CD4-positive, CD25-positive, alpha-beta regulatory T cell (primary cell): Measurements from ENCODE around the gene WDR93. TPM values are rescaled to one million over a fixed set of nuclear protein-coding genes. Genes with fewer than 3 reads are reported as not detected.
"Not testable (repeated sequence)": the region's sequence is repeated elsewhere in the genome, so short reads cannot be mapped to it uniquely, and the experiment has no call there.

Experiments used
- ATAC-seq, 2 donors: fragments of 150-1000 bp; cut with Tn5 transposase; one replicate each; pipeline ENCODE4 v1.10.0; 2021; ENCODE audit warnings: low read depth in 2 of 2, moderate number of reproducible peaks in 2 of 2, moderate library complexity in 1 of 2
- DNase-seq, 3 donors: peaks; one replicate each; pipeline versions ENCODE4 v3.0.0 to v3.0.0-alpha.2; 2012 to 2022; ENCODE audit warnings: mixed read lengths in 1 of 3
- H3K27ac ChIP-seq: one replicate; pipeline ENCODE4 v1.7.0; 2013; ENCODE audit warnings: mild to moderate bottlenecking, low read length; ENCODE audit not compliant: insufficient read depth, poor library complexity, severe bottlenecking
- H3K27me3 ChIP-seq: one replicate; pipeline ENCODE4 v1.7.0; 2013; ENCODE audit warnings: low read length; ENCODE audit not compliant: control insufficient read depth, insufficient read depth
- H3K36me3 ChIP-seq: one replicate; pipeline ENCODE4 v1.7.0; 2013; ENCODE audit warnings: mild to moderate bottlenecking, low read length, moderate library complexity; ENCODE audit not compliant: control insufficient read depth, insufficient read depth
- H3K4me1 ChIP-seq: 2 replicates; pipeline ENCODE4 v1.7.0; 2013; ENCODE audit warnings: mild to moderate bottlenecking, low read length; ENCODE audit not compliant: insufficient read depth, control insufficient read depth, poor library complexity, severe bottlenecking
- H3K4me3 ChIP-seq: one replicate; pipeline ENCODE4 v1.7.0; 2013; ENCODE audit warnings: low read depth, mild to moderate bottlenecking, low read length, moderate library complexity
- H3K9me3 ChIP-seq, 2 experiments: 1 replicate in 1 of 2; 2 replicates in 1 of 2; pipeline ENCODE4 v1.7.0; 2013; ENCODE audit warnings: low read length in 2 of 2, mild to moderate bottlenecking in 1 of 2, moderate library complexity in 1 of 2; ENCODE audit not compliant: control insufficient read depth in 2 of 2
- H3K27ac Mint-ChIP-seq, 3 donors: one replicate each; pipeline ENCODE4 v1.8.0; 2020 to 2022; ENCODE audit warnings: mild to moderate bottlenecking in 3 of 3, mixed read lengths in 3 of 3, moderate library complexity in 2 of 3
- H3K27me3 Mint-ChIP-seq: one replicate; pipeline ENCODE4 v1.8.0; 2022; ENCODE audit warnings: mild to moderate bottlenecking, mixed read lengths
- H3K36me3 Mint-ChIP-seq: one replicate; pipeline ENCODE4 v1.8.0; 2020; ENCODE audit warnings: mixed read lengths
- H3K4me1 Mint-ChIP-seq, 4 donors: one replicate each; pipeline ENCODE4 v1.8.0; 2020 to 2022; ENCODE audit warnings: mixed read lengths in 4 of 4, mild to moderate bottlenecking in 1 of 4
- H3K4me3 Mint-ChIP-seq, 4 donors: one replicate each; pipeline ENCODE4 v1.8.0; 2020 to 2022; ENCODE audit warnings: mild to moderate bottlenecking in 4 of 4, mixed read lengths in 4 of 4, moderate library complexity in 3 of 4
- H3K9me3 Mint-ChIP-seq, 7 donors: one replicate each; pipeline ENCODE4 v1.8.0; 2020 to 2022; ENCODE audit warnings: mixed read lengths in 7 of 7, mild to moderate bottlenecking in 3 of 7, moderate library complexity in 2 of 7
- polyA plus RNA-seq, 4 donors: library from polyadenylated mRNA; unstranded; fragments of 300-500 nt; fragmentation: Illumina TruSeq; gene quantifications; one replicate each; pipeline ENCODE4 v1.2.3, GENCODE V29; 2021
- total RNA-seq: library from RNA; stranded (reverse); gene quantifications from one replicate; pipeline ENCODE4 v1.2.3, GENCODE V29; 2022

WDR93 gene
- total and polyA plus RNA-seq, 5 donors from 2014 or later: not detected

DNA sequence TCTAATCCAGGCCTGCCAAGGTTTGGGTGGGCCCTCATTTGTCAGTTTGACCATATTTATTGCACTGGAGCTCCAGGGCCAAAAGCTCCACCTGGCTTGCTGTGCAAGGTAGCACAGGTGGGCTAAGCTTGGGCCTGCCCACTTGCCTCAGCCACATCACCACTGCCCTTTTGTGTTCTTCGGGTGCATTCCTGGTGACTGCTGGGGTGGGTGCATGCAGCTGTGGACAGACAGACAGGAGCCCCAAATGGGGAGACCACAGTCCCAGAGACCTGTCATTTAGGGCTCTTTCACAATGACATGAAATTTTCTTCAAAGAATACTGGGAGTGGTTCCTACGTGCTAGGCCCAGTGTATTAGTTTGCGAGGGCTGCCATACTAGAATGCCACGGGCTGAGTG is 88.2 kb downstream of the WDR93 start:
- peaks cover 13% of the 10 kb centered on the region for H3K4me1 ChIP-seq
- Mint-ChIP-seq H3K36me3 (no peaks in the 10 kb centered on the region), H3K9me3 (peaks cover 0 to 1% (median 0%) of the 10 kb centered on the region in 7 donors), H3K4me1 (peaks cover 0 to 6% (median 4%) of the 10 kb centered on the region in 4 donors), H3K27me3 (peaks cover 38% of the 10 kb centered on the region), H3K4me3 (peak overlapping the region in 1 of 4 donors; percentile 21), H3K27ac (no peak overlapping the region)
- H3K4me3 ChIP-seq: no peak overlapping the region
- no peak for ATAC-seq
- H3K27me3 ChIP-seq: no peaks in the 10 kb centered on the region
- no peak for DNase-seq
- H3K9me3 ChIP-seq: no peaks in the 10 kb centered on the region
- H3K27ac ChIP-seq: no peak overlapping the region
- H3K36me3 ChIP-seq: no peaks in the 10 kb centered on the region

DNA sequence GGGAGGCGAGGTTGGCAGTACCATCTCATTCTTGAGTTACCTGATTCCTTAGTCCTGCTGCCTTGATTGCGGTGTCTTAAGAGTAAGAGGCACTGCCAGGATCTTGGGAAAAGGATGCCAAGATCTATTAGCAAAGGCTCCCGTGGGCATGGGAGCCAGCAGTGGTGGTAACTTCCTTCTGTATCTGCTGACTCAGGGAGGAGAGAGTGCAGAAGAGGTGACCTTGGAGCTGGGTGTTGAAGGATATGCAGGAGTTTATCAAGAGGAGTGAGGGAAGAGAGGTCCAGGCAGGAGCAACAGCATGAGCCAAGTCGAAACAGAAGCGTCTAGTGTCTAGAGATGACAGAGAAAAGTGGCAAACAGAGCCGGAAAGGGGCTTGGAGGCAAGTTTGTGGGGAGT is 90.0 kb downstream of the WDR93 start:
- ATAC-seq (no peak), DNase-seq (no peak)
- H3K4me3 Mint-ChIP-seq: no peak overlapping the region
- peaks cover 0 to 1% (median 0%) of the 10 kb centered on the region in 7 donors for H3K9me3 Mint-ChIP-seq
- H3K27ac ChIP-seq: no peak overlapping the region
- peaks cover 13% of the 10 kb centered on the region for H3K4me1 ChIP-seq
- H3K36me3 ChIP-seq: no peaks in the 10 kb centered on the region
- H3K27ac Mint-ChIP-seq: no peak overlapping the region
- no peaks in the 10 kb centered on the region for H3K27me3 ChIP-seq
- H3K4me1 Mint-ChIP-seq: peaks cover 0 to 6% (median 4%) of the 10 kb centered on the region in 4 donors
- H3K27me3 Mint-ChIP-seq: peaks cover 23% of the 10 kb centered on the region
- H3K36me3 Mint-ChIP-seq: no peaks in the 10 kb centered on the region
- H3K4me3 ChIP-seq: no peak overlapping the region
- H3K9me3 ChIP-seq: no peaks in the 10 kb centered on the region

DNA sequence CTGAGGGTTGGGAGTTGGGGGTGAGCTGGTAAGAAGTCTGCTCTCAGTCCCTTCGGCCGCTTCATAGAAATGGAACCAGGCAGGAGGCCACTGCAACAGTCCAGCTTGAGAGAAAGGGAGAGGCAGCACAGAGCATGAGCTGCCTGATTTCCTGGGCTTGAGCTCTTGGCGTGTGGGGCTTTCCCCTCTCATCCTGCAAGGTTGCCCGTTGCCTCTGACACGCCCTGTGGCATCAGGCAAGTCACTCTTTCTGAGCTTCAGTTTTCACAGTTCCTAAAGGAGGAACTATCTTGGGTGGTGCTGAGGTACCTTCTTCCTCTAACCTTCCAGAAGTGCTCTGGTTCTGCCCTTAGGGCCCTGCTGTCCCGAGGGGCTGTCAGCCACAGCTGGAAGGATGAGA is 90.4 kb downstream of the WDR93 start:
- H3K4me1 Mint-ChIP-seq: peaks cover 0 to 6% (median 4%) of the 10 kb centered on the region in 4 donors
- peaks cover 22% of the 10 kb centered on the region for H3K27me3 Mint-ChIP-seq
- DNase-seq: peak in 1 of 3 donors; percentile 23
- no peak overlapping the region for H3K27ac Mint-ChIP-seq
- no peak overlapping the region for H3K4me3 Mint-ChIP-seq
- H3K9me3 Mint-ChIP-seq: peaks cover 0 to 1% (median 0%) of the 10 kb centered on the region in 7 donors
- H3K4me1 ChIP-seq: peaks cover 12% of the 10 kb centered on the region
- no peaks in the 10 kb centered on the region for H3K36me3 Mint-ChIP-seq
- no peaks in the 10 kb centered on the region for H3K27me3 ChIP-seq
- H3K36me3 ChIP-seq: no peaks in the 10 kb centered on the region
- ATAC-seq: no peak
- no peak overlapping the region for H3K4me3 ChIP-seq
- H3K27ac ChIP-seq: no peak overlapping the region
- H3K9me3 ChIP-seq: no peaks in the 10 kb centered on the region

DNA sequence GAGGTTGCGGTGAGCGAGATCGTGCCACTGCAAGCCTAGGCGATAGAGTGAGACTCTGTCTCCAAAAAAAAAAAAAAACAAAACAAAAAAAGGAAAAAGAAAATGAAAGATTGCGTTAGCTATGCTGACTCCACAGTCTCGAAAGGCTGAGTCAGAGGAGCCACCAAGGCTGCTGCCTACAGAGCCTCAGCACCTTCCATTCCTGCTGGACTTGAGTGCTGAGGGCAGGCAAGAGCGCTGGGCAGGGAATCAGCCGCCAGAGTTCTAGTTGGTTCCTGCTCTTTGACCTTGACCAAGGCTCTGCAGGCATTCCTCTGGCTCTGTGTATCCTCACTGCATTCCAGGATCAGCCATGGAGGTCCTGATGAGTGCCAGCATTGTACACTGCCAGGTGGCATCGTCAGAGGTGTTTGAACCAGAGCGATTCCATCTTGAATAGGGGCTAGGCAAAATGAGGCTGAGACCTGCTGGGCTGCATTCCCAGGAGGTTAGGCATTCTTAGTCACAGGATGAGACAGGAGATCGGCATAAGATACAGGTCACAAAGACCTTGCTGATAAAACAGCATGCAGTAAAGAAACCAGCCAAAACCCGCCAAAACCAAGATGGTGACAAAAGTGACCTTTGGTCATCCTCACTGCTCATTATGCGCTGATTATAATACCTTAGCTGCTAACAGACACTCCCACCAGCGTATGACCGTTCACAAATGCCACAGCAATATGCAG is 91.4 kb downstream of the WDR93 start:
- H3K4me1 Mint-ChIP-seq: peaks cover 0 to 6% (median 4%) of the 10 kb centered on the region in 4 donors
- no peak overlapping the region for H3K27ac ChIP-seq
- peaks cover 0 to 1% (median 0%) of the 10 kb centered on the region in 7 donors for H3K9me3 Mint-ChIP-seq
- H3K27me3 Mint-ChIP-seq: peaks cover 22% of the 10 kb centered on the region
- ATAC-seq (peak in 1 of 2 donors; percentile 22), DNase-seq (no peak)
- no peaks in the 10 kb centered on the region for H3K36me3 Mint-ChIP-seq
- no peak overlapping the region for H3K4me3 Mint-ChIP-seq
- no peaks in the 10 kb centered on the region for H3K9me3 ChIP-seq
- peaks cover 2% of the 10 kb centered on the region for H3K4me1 ChIP-seq
- no peak overlapping the region for H3K4me3 ChIP-seq
- no peaks in the 10 kb centered on the region for H3K36me3 ChIP-seq
- no peak overlapping the region for H3K27ac Mint-ChIP-seq
- H3K27me3 ChIP-seq: no peaks in the 10 kb centered on the region

DNA sequence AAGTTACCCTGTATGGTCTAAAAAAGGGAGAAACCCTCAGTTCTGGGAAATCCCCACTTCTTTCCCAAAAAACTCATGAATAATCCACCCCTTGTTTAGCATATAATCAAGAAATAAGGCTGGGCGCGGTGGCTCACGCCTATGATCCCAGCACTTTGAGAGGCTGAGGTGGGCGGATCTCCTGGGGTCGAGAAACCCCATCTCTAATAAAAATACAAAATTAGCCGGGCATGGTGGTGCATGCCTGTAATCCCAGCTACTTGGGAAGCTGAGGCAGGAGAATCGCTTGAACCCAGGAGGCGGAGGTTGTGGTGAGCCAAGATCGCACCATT is 92.0 kb downstream of the WDR93 start:
- not testable (repeated sequence) for H3K36me3 ChIP-seq, H3K4me1 Mint-ChIP-seq, H3K4me1 ChIP-seq, H3K36me3 Mint-ChIP-seq, H3K27ac ChIP-seq, H3K9me3 ChIP-seq, H3K4me3 Mint-ChIP-seq, H3K27ac Mint-ChIP-seq, H3K9me3 Mint-ChIP-seq, H3K4me3 ChIP-seq, DNase-seq, ATAC-seq, H3K27me3 ChIP-seq
- peaks cover 18% of the 10 kb centered on the region for H3K27me3 Mint-ChIP-seq

DNA sequence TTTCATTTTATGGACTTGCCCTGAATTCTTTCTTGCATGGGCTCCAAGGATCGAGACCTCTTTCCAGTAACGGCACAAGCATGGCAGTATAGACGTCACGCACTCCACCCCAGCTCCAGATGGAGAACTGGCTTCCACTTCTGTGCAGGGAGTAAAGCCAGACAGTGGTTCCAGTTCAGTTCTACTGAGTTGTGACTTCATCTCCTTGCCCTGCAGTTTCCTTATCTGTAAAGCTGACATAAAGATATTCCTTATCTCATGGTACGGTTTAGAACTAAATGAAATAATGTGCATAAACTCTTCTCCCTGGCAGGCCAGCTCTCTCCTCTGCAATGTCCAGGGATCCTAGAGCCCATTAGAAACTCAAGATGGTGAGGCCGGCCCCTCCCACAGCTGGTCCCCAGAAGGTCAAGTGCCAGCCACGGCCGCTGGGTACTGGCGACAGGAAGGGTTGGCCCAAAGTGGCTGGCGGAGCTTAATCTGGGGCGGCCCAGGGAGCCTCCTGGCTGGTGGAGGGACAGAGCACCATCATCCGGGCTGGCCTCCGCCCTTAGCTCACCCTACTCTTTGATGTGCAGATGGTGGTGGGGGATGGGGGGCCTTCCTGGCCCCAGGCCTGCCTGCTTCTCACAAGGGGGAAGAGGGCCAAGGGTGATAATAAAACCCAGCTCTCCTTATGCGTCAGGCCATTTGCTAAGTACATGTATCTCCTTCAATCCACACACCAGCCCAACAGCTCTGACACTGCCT is 92.7 kb downstream of the WDR93 start:
- no peak for DNase-seq
- Mint-ChIP-seq H3K9me3 (peaks cover 0 to 9% (median 2%) of the 10 kb centered on the region in 7 donors), H3K27me3 (peaks cover 19% of the 10 kb centered on the region), H3K36me3 (peaks cover 3% of the 10 kb centered on the region), H3K4me1 (peaks cover 0 to 6% (median 0%) of the 10 kb centered on the region in 4 donors), H3K27ac (no peak overlapping the region), H3K4me3 (peak overlapping the region in 1 of 4 donors; percentile 14)
- peaks cover 0 to 8% of the 10 kb centered on the region in 2 experiments for H3K9me3 ChIP-seq
- H3K27ac ChIP-seq: no peak overlapping the region
- H3K27me3 ChIP-seq: peaks cover 4% of the 10 kb centered on the region
- ATAC-seq: no peak
- no peaks in the 10 kb centered on the region for H3K4me1 ChIP-seq
- H3K4me3 ChIP-seq: no peak overlapping the region
- H3K36me3 ChIP-seq: no peaks in the 10 kb centered on the region

DNA sequence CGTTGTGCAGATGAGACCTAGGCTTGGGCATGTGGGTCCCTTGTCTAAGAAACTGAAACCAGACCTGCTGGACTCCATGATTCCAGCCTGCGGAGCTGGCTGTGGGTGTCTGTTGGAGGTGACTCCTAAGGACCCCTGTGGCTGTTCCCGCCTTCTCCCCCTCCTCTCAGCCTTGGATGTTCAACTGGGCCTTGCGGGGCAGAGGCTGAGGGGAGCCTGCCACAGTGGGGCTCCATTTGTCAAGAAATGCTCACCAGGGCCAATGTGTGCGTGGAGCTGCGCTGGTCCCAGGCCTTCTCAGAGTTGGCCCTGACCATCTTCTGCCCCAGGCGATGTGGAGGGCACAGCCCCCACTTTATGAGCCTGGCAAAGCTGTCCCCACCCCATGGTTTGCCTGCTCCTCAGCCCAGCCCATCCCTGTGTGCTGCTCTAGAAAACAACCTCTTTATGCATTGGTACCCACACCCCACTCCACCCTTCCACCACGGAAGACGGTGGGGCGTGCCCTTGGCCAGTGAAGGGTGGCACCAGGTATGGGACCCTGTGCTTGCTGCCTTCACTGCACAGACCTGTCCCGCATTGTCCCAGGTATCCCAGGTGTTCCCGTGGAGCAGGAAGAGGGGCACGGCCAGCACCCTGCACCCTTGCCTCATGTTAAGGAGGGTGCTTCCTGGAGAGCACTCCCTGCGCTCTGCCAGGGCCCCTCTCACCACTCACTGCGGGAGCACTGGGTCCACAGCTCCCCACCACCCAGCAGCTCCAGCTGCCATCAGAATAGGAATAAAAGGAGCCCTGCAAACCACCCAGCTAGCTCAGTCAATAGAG is 93.5 kb downstream of the WDR93 start:
- H3K4me3 Mint-ChIP-seq: no peak overlapping the region
- no peak overlapping the region for H3K4me3 ChIP-seq
- H3K36me3 ChIP-seq: no peaks in the 10 kb centered on the region
- peaks cover 0 to 6% (median 0%) of the 10 kb centered on the region in 4 donors for H3K4me1 Mint-ChIP-seq
- H3K27ac ChIP-seq: no peak overlapping the region
- H3K27me3 Mint-ChIP-seq: peaks cover 13% of the 10 kb centered on the region
- no peak for DNase-seq
- peaks cover 3% of the 10 kb centered on the region for H3K36me3 Mint-ChIP-seq
- peaks cover 0 to 8% of the 10 kb centered on the region in 2 experiments for H3K9me3 ChIP-seq
- H3K4me1 ChIP-seq: no peaks in the 10 kb centered on the region
- H3K27ac Mint-ChIP-seq: no peak overlapping the region
- peaks cover 4% of the 10 kb centered on the region for H3K27me3 ChIP-seq
- peaks cover 0 to 10% (median 2%) of the 10 kb centered on the region in 7 donors for H3K9me3 Mint-ChIP-seq
- no peak for ATAC-seq
